ENCODE data around the gene DUSP14.
"Not testable (repeated sequence)": the region's sequence is repeated elsewhere in the genome, so short reads cannot be mapped to it uniquely, and the experiment has no call there.

The DUSP14 gene

DNA sequence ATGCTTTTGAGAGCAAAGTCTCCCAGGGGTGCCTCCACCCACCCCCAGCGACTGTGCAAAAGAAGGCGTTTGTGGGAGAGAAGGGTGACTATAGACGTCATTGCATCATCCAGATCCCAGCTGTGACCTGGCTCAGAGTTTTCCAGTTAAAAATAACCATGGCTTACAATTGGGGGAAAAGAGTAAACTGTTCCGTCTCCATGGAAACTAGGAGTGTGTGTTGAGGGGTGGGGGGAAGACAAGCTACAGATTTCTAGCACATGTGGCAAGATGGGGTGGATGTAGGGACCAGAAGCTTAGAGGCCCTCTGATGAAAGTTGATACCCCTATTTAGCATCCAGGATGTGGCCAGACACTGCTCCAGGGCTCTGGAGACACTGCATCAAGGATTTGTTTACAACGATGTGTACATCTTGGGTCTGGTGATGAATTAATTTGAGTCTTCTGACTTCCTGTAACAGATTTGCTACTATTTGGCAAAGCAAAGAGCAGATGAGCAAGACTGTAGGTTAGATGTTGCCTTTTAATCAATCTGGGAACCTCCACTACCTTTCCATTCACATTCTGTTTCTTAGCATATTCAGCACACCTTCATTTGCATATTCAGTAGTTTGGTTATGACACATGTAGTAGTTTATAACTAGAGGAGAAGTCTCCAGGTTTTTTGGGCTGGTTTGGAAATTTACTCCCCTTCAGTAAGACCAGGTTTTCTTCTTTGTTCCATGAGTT is 6.2 kb upstream of the DUSP14 start:
- no peak for DNase-seq (ENCODE audit: low read depth in 2 of 2)

GRCh38 chr17:37485938-37486570 is 3.6 kb upstream of the DUSP14 start:
- no peak for DNase-seq (ENCODE audit: low read depth in 2 of 2)

DNA sequence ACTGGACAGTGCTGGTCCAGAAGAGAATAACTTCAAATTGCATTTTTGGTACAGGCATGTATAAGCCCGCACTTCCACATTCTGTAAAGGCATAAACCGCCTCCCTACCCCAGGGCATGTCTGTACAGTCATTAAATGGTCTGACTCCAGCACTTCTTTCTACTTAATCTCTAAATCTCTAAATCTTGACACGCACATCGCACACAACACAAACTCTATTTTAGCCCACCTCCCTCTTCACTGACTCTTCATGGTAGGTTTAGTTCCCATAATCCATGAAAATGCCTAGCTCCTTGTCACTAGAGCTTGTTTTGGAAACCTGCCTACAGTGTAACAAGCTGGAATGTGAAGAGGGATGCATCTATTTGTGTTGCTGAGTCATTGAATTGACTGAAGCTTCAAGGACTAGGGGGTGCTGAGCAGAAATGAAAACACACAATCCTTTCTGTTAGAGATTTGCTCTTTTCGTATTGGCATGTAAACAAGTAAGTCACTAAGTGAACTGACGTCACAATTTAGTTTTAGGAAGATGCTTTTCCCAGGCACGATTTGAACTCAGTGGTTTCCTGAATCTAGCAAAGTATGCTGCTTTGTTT is 1.6 kb upstream of the DUSP14 start:
- no peak for DNase-seq (ENCODE audit: low read depth in 2 of 2)

DNA sequence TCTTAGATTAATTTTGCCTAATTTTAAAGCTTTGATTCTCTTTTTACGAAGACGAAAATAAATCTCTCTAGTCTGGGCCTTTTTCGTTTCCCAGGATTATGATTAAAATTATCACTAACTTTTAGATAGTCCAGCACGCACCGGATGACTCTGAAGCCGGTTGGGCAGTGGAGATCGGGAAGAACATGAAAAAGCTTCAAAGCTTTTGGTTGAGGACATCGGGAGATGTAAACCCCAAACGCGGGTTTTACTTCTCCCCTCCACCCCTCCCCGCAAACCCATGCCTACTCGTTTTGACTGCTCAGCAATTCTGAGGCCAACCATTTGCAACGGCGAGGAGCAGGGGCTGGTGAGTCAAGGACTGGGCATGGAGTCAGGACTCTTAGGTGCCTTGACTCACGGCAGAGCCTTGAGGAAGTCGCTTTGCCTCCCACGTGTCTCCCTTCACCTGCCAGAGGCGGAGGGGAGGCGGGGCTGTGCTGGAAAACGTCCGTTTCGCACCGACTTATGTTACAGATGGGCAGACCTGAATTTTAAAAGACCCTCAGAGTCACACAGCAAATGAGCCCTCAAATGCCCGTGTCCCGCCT is 989 bp upstream of the DUSP14 start:
- peak; percentile 61 to 64 for DNase-seq (ENCODE audit: low read depth in 2 of 2)

GRCh38 chr17:37490022-37490587 is 414 bp downstream of the DUSP14 start:
- peak; percentile 57 to 75 for DNase-seq (ENCODE audit: low read depth in 2 of 2)

- peak in 1 of 2 donors; percentile 6 for DNase-seq (ENCODE audit: low read depth in 2 of 2)
These were observed 1.2 kb downstream of the DUSP14 start for GRCh38 chr17:37490638-37491614.

GRCh38 chr17:37492167-37492566 is 2.5 kb downstream of the DUSP14 start:
- no peak for DNase-seq (ENCODE audit: low read depth in 2 of 2)

- DNase-seq (ENCODE audit: low read depth in 2 of 2) = no peak
These were observed 3.7 kb downstream of the DUSP14 start for GRCh38 chr17:37493249-37494027.

GRCh38 chr17:37494401-37494831 is 4.7 kb downstream of the DUSP14 start:
- DNase-seq (ENCODE audit: low read depth in 2 of 2) = no peak

GRCh38 chr17:37494971-37495370 is 5.3 kb downstream of the DUSP14 start:
- DNase-seq (ENCODE audit: low read depth in 2 of 2) = no peak

- no peak for DNase-seq (ENCODE audit: low read depth in 2 of 2)
These were observed 10.7 kb downstream of the DUSP14 start for GRCh38 chr17:37500378-37500777.

GRCh38 chr17:37502009-37502936 is 12.6 kb downstream of the DUSP14 start:
- DNase-seq (ENCODE audit: low read depth in 2 of 2) = no peak

DNA sequence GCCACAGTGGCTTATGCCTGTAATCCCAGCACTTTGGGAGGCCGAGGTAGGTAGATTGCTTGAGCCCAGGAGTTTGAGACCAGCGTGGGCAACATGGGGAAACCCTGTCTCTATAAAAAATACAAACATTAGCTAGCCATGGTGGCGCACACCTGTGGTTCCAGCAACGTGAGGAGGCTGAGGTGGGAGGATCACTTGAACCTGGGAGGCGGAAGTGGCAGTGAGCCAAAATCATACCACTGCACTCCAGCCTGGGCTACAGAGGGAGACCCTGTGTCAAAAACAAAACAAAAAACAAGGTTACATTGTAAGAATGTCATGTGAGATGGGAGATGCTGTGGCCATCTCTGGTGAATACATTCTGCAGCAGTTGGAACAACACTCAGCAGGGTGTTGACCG is 13.5 kb downstream of the DUSP14 start:
- no peak for DNase-seq (ENCODE audit: low read depth in 2 of 2)

- DNase-seq (ENCODE audit: low read depth in 2 of 2) = no peak
These were observed 15.6 kb downstream of the DUSP14 start for GRCh38 chr17:37505333-37505732.

DNA sequence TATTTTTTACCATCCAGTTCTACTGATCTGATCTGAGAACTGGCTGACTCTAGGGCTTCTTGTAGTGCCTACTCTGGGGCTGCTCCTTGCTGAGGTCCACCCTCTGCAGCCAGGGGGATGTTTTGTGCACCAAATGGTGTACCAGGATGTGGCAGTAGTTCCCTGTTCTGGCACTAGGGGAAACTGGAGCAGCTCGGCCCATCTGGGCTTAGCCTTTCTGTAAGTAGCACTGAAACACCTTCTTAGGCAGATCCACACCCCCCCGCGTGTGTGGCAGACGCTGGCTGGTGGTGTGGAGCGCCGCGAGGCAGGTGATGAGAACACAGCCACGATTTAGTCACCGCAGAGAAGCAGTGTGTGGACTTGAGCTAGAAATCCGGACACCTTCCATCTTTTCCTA is 17.0 kb downstream of the DUSP14 start:
- DNase-seq (ENCODE audit: low read depth in 2 of 2) = no peak

DNA sequence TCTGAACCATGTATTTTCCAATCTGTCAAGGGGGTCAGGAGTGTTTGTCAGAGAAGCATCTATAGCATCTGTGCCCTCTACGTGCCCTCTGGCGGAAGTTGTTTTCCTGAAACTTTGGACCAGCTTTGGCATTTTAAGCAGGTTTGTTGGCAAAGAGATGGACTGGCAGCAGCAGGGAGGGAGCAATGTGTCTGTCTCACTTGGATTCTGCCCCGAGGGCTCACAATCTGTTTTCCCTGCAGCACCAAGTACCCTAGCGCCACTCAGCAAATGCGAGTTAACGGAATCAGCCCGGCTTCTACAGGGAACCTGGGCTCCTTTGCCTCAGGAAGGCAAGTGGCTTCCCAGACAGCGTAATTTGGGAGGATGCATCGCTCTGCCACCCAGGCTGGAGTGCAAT is 17.4 kb downstream of the DUSP14 start:
- DNase-seq (ENCODE audit: low read depth in 2 of 2) = no peak

DNA sequence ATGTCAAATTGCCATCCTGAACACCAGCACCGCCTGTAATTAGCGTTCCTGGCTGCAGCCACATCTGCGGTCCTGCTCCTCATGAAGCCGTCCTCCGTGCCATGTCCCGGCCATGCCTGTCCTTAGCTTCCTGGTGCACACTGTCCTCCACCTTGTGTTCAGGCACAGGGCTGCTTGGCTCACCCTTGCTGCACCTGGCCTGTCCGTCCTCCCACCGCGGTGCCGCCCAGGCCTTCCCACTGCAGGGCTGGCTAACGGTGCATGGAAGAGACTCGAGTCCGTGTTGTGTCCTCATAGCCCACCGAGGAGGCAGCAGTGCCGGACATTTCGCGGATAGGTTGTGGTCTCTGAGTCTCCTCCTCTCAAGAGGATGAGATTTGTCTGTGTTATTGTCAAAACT is 20.4 kb downstream of the DUSP14 start:
- no peak for DNase-seq (ENCODE audit: low read depth in 2 of 2)

GRCh38 chr17:37511642-37512041 is 22.0 kb downstream of the DUSP14 start:
- DNase-seq (ENCODE audit: low read depth in 2 of 2) = not testable (repeated sequence)

- DNase-seq (ENCODE audit: low read depth in 2 of 2) = no peak
These were observed 22.9 kb downstream of the DUSP14 start for GRCh38 chr17:37512442-37513068.

All from stimulated activated CD8-positive, alpha-beta memory T cell treated with anti-CD3 and anti-CD28 coated beads, Interleukin-7, amount 100 ng/mL, for 4 hours (primary cell).